DMS53 treated with DMSO at 0.1 percent for 48 hours (cell line): Measurements from ENCODE around the gene SMPDL3A.

Source experiments
- DNase-seq: peaks from one replicate; lab custom pipeline; 2025; ENCODE audit not compliant: unreplicated experiment; lab: John Stamatoyannopoulos, UW

Gene SMPDL3A

DNA sequence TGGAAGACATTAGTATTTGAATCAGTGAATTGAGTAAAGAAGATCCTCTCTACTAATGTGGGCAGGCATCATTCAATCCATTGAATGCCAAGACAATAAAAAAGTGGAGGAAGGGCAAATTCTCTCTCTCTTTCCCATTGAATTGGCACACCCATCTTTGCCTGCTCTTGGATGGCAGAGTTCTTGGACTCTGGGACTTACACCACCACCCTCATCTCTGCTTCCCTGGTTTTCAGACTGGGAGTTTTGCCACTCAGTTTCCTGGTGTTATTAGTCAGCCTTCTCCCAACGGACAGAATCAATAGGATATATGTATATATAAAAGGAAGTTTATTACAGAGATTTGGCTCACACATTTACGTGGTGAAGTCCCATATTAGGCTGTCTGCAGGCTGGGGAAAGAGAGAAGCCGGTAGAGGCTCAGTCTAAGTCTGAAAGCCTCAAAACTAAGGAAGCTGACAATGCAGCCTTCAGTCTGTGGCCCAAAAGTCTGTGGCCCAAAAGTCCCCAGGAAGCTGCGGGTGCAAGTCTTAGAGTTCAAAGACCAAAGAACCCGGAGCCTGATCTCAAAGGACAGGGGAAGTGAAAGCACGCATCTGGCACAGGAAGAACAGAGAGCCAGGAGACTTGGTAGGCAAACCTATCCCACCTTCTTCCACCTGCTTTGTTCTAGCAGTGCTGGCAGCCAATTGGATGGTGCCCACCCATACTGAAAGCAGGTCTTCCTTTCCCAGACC is 64.4 kb downstream of the SMPDL3A start:
- DNase-seq, result no peak
